Thymus (tissue), 11 donors: Measurements from ENCODE around the gene TOM1L2. TPM values are rescaled to one million over a fixed set of nuclear protein-coding genes. Genes with fewer than 3 reads are reported as not detected.
"Not testable (repeated sequence)": the region's sequence is repeated elsewhere in the genome, so short reads cannot be mapped to it uniquely, and the experiment has no call there.

Source experiments
- DNase-seq, 9 donors: peaks; one replicate each; pipeline ENCODE4 v3.0.0-alpha.2; 2013; ENCODE audit warnings: low spot score in 9 of 9, low read depth in 6 of 9, missing footprints in 1 of 9
- H3K27ac ChIP-seq, 2 donors: one replicate each; pipeline ENCODE4 v1.5.1; 2013; ENCODE audit warnings: control low read depth in 1 of 2, low read depth in 1 of 2, low read length in 1 of 2, mild to moderate bottlenecking in 1 of 2, moderate library complexity in 1 of 2
- H3K27me3 ChIP-seq, 2 donors: one replicate each; pipeline ENCODE4 v1.5.1; 2013; ENCODE audit warnings: low read length in 1 of 2; ENCODE audit not compliant: control insufficient read depth in 2 of 2, insufficient read depth in 1 of 2
- H3K36me3 ChIP-seq, 2 donors: one replicate each; pipeline ENCODE4 v1.5.1; 2013; ENCODE audit warnings: low read length in 1 of 2, mild to moderate bottlenecking in 1 of 2, moderate library complexity in 1 of 2; ENCODE audit not compliant: control insufficient read depth in 2 of 2, insufficient read depth in 2 of 2
- H3K4me1 ChIP-seq, 2 donors: one replicate each; pipeline ENCODE4 v1.5.1; 2013; ENCODE audit warnings: low read length in 2 of 2; ENCODE audit not compliant: control insufficient read depth in 2 of 2, insufficient read depth in 2 of 2
- H3K4me3 ChIP-seq, 2 donors: one replicate each; pipeline ENCODE4 v1.5.1; 2013; ENCODE audit warnings: low read length in 2 of 2, control low read depth in 1 of 2, mild to moderate bottlenecking in 1 of 2
- H3K9me3 ChIP-seq, 2 donors: one replicate each; pipeline ENCODE4 v1.5.1; 2013; ENCODE audit warnings: low read length in 1 of 2, mild to moderate bottlenecking in 1 of 2; ENCODE audit not compliant: control insufficient read depth in 2 of 2, insufficient read depth in 1 of 2
- WGBS: extraction: QIAGEN DNeasy Blood & Tissue Kit; methylation state at CpG from one replicate; pipeline ENCODE4 v1.1.7; 2013; 5-methylcytosine and 5-hydroxymethylcytosine counted together
- polyA plus RNA-seq: library from polyadenylated mRNA; stranded (reverse); fragments of 200-250 nt; gene quantifications from one replicate; pipeline ENCODE4 v1.2.3, GENCODE V29; 2013
- total RNA-seq: library from RNA; stranded (reverse); fragments of 120-200 nt; gene quantifications from one replicate; pipeline ENCODE4 v1.2.4, GENCODE V29; 2013
- donor health status: healthy.

The TOM1L2 gene
- total and polyA plus RNA-seq, 2 donors, result 6.6 to 17.5 TPM

- Histone ChIP-seq H3K27ac (peak overlapping the region in 1 of 2 donors; percentile 46), H3K4me3 (no peak overlapping the region), H3K36me3 (peaks cover 0 to 9% of the 10 kb centered on the region in 2 donors), H3K4me1 (peaks cover 10 to 32% of the 10 kb centered on the region in 2 donors), H3K9me3 (peaks cover 0 to 3% of the 10 kb centered on the region in 2 donors), H3K27me3 (no peaks in the 10 kb centered on the region)
- DNase-seq, result no peak
- 98% methylated on average over 7 of the region's 7 CpGs for WGBS
Measured at GRCh38 chr17:17957584-17957916, 14.7 kb downstream of the TOM1L2 start.

GRCh38 chr17:17955790-17956341, 16.3 kb downstream of the TOM1L2 start:
- H3K4me3 ChIP-seq, H3K27ac ChIP-seq, DNase-seq, H3K9me3 ChIP-seq, H3K36me3 ChIP-seq, H3K27me3 ChIP-seq: not testable (repeated sequence)
- 97% methylated on average over 12 of the region's 12 CpGs for WGBS
- peaks cover 10 to 32% of the 10 kb centered on the region in 2 donors for H3K4me1 ChIP-seq

- 97% methylated on average over 3 of the region's 3 CpGs for WGBS
- peaks cover 0 to 3% of the 10 kb centered on the region in 2 donors for H3K9me3 ChIP-seq
- no peak overlapping the region for H3K27ac ChIP-seq
- H3K4me3 ChIP-seq, result no peak overlapping the region
- no peak for DNase-seq
- H3K36me3 ChIP-seq, result peaks cover 0 to 9% of the 10 kb centered on the region in 2 donors
- H3K4me1 ChIP-seq, result peaks cover 10 to 27% of the 10 kb centered on the region in 2 donors
- H3K27me3 ChIP-seq, result no peaks in the 10 kb centered on the region
Measured at GRCh38 chr17:17954079-17954478, 18.1 kb downstream of the TOM1L2 start.

- Histone ChIP-seq H3K4me3 (no peak overlapping the region), H3K27me3 (no peaks in the 10 kb centered on the region), H3K4me1 (peaks cover 2 to 16% of the 10 kb centered on the region in 2 donors), H3K27ac (no peak overlapping the region), H3K9me3 (peaks cover 0 to 3% of the 10 kb centered on the region in 2 donors), H3K36me3 (peaks cover 0 to 9% of the 10 kb centered on the region in 2 donors)
- WGBS, result 99% methylated on average over 3 of the region's 3 CpGs
- DNase-seq, result no peak
Measured at GRCh38 chr17:17952691-17953090, 19.5 kb downstream of the TOM1L2 start.

GRCh38 chr17:17951524-17951923, 20.7 kb downstream of the TOM1L2 start:
- Histone ChIP-seq H3K4me1 (peaks cover 2 to 12% of the 10 kb centered on the region in 2 donors), H3K4me3 (no peak overlapping the region), H3K9me3 (peaks cover 0 to 3% of the 10 kb centered on the region in 2 donors), H3K36me3 (peaks cover 0 to 6% of the 10 kb centered on the region in 2 donors), H3K27me3 (no peaks in the 10 kb centered on the region), H3K27ac (no peak overlapping the region)
- no peak for DNase-seq
- 95% methylated on average over 5 of the region's 5 CpGs for WGBS

- no peak for DNase-seq
- H3K4me3 ChIP-seq, result no peak overlapping the region
- 100% methylated on average over 1 of the region's 1 CpG for WGBS
- no peaks in the 10 kb centered on the region for H3K27me3 ChIP-seq
- no peaks in the 10 kb centered on the region for H3K9me3 ChIP-seq
- H3K4me1 ChIP-seq, result peaks cover 2 to 12% of the 10 kb centered on the region in 2 donors
- H3K27ac ChIP-seq, result no peak overlapping the region
- H3K36me3 ChIP-seq, result peaks cover 0 to 6% of the 10 kb centered on the region in 2 donors
Measured at GRCh38 chr17:17950806-17951205, 21.4 kb downstream of the TOM1L2 start.

GRCh38 chr17:17950347-17950746, 21.9 kb downstream of the TOM1L2 start:
- H3K27me3 ChIP-seq, result no peaks in the 10 kb centered on the region
- peaks cover 2 to 12% of the 10 kb centered on the region in 2 donors for H3K4me1 ChIP-seq
- H3K4me3 ChIP-seq, result no peak overlapping the region
- H3K27ac ChIP-seq, result no peak overlapping the region
- peaks cover 0 to 4% of the 10 kb centered on the region in 2 donors for H3K36me3 ChIP-seq
- 97% methylated on average over 7 of the region's 7 CpGs for WGBS
- H3K9me3 ChIP-seq, result no peaks in the 10 kb centered on the region
- no peak for DNase-seq

GRCh38 chr17:17947966-17948365, 24.2 kb downstream of the TOM1L2 start:
- no peaks in the 10 kb centered on the region for H3K9me3 ChIP-seq
- no peak overlapping the region for H3K4me3 ChIP-seq
- WGBS, result 98% methylated on average over 1 of the region's 1 CpG
- H3K27ac ChIP-seq, result no peak overlapping the region
- DNase-seq, result no peak
- H3K27me3 ChIP-seq, result no peaks in the 10 kb centered on the region
- H3K36me3 ChIP-seq, result no peaks in the 10 kb centered on the region
- H3K4me1 ChIP-seq, result peaks cover 6 to 12% of the 10 kb centered on the region in 2 donors

- Histone ChIP-seq H3K4me3 (no peak overlapping the region), H3K36me3 (no peaks in the 10 kb centered on the region), H3K4me1 (peaks cover 6 to 12% of the 10 kb centered on the region in 2 donors), H3K27ac (no peak overlapping the region), H3K9me3 (no peaks in the 10 kb centered on the region), H3K27me3 (no peaks in the 10 kb centered on the region)
- DNase-seq, result no peak
- 97% methylated on average over 5 of the region's 5 CpGs for WGBS
Measured at GRCh38 chr17:17947309-17947708, 24.9 kb downstream of the TOM1L2 start.
